K562 (cell line): ENCODE measurements around the gene C1orf174. TPM values are rescaled to one million over a fixed set of nuclear protein-coding genes. Genes with fewer than 3 reads are reported as not detected.
A peak's percentile ranks its signal among the peaks of the same experiment; 100 is the strongest.

Source experiments
- HBP1 ChIP-seq: fragments of 450-650 bp; formaldehyde crosslinking; IDR thresholded peaks from 2 replicates; pipeline ENCODE4 v1.4.0; 2022; ENCODE audit warnings: missing genetic modification characterization
- HNRNPH1 ChIP-seq: fragments of 200-400 bp; formaldehyde crosslinking; optimal IDR thresholded peaks from 2 replicates; pipeline ENCODE3; 2017; ENCODE audit warnings: low read depth, mild to moderate bottlenecking, low read length, moderate library complexity
- JUNB ChIP-seq: fragments of 450-650 bp; formaldehyde crosslinking; conservative IDR thresholded peaks from 2 replicates; pipeline ENCODE4 v1.4.0; 2020; ENCODE audit warnings: mild to moderate bottlenecking
- KHSRP ChIP-seq: fragments of 450-650 bp; IDR thresholded peaks from 2 replicates; pipeline ENCODE4 v1.6.1; 2017
- MYC ChIP-seq, 2 experiments: fragments of 250-450 bp in 1 of 2; sonication (Bioruptor Pico) in 1 of 2; IDR thresholded peaks; 2 replicates each; pipeline versions ENCODE4 v1.5.1 to v1.6.1; 2012 to 2021; ENCODE audit warnings: low read depth in 2 of 2, borderline replicate concordance in 1 of 2, improper control_type of control experiment in 1 of 2, low read length in 1 of 2, mild to moderate bottlenecking in 1 of 2, moderate library complexity in 1 of 2
- NFXL1 ChIP-seq: fragments of 450-650 bp; formaldehyde crosslinking; IDR thresholded peaks from 2 replicates; pipeline ENCODE4 v1.4.0; 2021; ENCODE audit warnings: mild to moderate bottlenecking
- NONO ChIP-seq, 2 experiments: fragments of 200-400 bp in 1 of 2; fragments of 450-650 bp in 1 of 2; formaldehyde crosslinking in 1 of 2; IDR thresholded peaks; 2 replicates each; pipeline ENCODE4 v1.6.1; 2017; ENCODE audit warnings: low read depth in 2 of 2, mild to moderate bottlenecking in 2 of 2, moderate library complexity in 2 of 2, low read length in 1 of 2
- POLR2AphosphoS2 ChIP-seq: IDR thresholded peaks from 2 replicates; pipeline ENCODE4 v1.6.1; 2012; ENCODE audit warnings: low read length, improper control_type of control experiment
- PPARD ChIP-seq: fragments of 250-450 bp; sonication (Bioruptor Pico); IDR thresholded peaks from 2 replicates; pipeline ENCODE4 v1.8.0; 2022; ENCODE audit warnings: inconsistent platforms, mild to moderate bottlenecking, moderate library complexity
- RERE ChIP-seq: sonication (generic); formaldehyde crosslinking; IDR thresholded peaks from 2 replicates; pipeline ENCODE4 v1.8.0; 2023; ENCODE audit warnings: missing genetic modification reagents, mild to moderate bottlenecking, borderline replicate concordance
- SP2 ChIP-seq: IDR thresholded peaks from 2 replicates; pipeline ENCODE4 v1.6.1; 2011; ENCODE audit warnings: mild to moderate bottlenecking, low read depth, low read length, moderate library complexity; ENCODE audit not compliant: poor library complexity, severe bottlenecking; ENCODE audit errors: extremely low read depth
- SRF ChIP-seq, 2 experiments: fragments of 250-450, 450-650 bp in 1 of 2; sonication (Bioruptor Pico) in 1 of 2; sonication (generic) in 1 of 2; formaldehyde crosslinking; IDR thresholded peaks; 2 replicates each; pipeline versions ENCODE4 v1.5.0 to v1.5.1; 2020 to 2022; ENCODE audit warnings: mild to moderate bottlenecking in 1 of 2, missing genetic modification reagents in 1 of 2
- TAF15 ChIP-seq: fragments of 200-400 bp; formaldehyde crosslinking; IDR thresholded peaks from 2 replicates; pipeline ENCODE4 v1.6.1; 2017; ENCODE audit warnings: mild to moderate bottlenecking, low read depth, low read length, moderate library complexity
- VEZF1 ChIP-seq: fragments of 200-800 bp; sonication (Bioruptor generic); IDR thresholded peaks from 2 replicates; pipeline ENCODE4 v1.6.1; 2017; ENCODE audit warnings: missing genetic modification characterization, missing compliant biosample characterization
- ZBTB2 ChIP-seq: fragments of 450-650 bp; IDR thresholded peaks from 2 replicates; pipeline ENCODE4 v1.6.1; 2016; ENCODE audit warnings: antibody characterized with exemption
- ZNF41 ChIP-seq: fragments of 250-450 bp; sonication (Bioruptor Pico); conservative IDR thresholded peaks from 2 replicates; pipeline ENCODE4 v1.4.0; 2020; ENCODE audit warnings: mild to moderate bottlenecking
- polyA plus RNA-seq, 8 experiments: library from polyadenylated mRNA; depleted of rRNA in 4 of 8; stranded (reverse) in 5 of 8; unstranded in 3 of 8; fragments of >200 nt; fragmentation: Nextera tagmentation in 2 of 8; fragmentation: Illumina TruSeq in 1 of 8; extraction: Ambion mirVana in 2 of 8; extraction: Trizol in 1 of 8; gene quantifications; 2 replicates each; pipeline versions ENCODE4 v1.2.1 to v1.2.3, GENCODE V29; 2011 to 2014; ENCODE audit warnings: inconsistent platforms in 1 of 8, missing spikeins in 1 of 8
- total RNA-seq, 7 experiments: library from RNA; depleted of rRNA in 6 of 7; stranded (reverse); fragments of >200 nt in 6 of 7; fragmentation: Illumina TruSeq in 2 of 7; extraction: Trizol in 2 of 7; gene quantifications; 2 replicates each; pipeline versions ENCODE4 v1.2.1 to v1.2.3, GENCODE V29; 2011 to 2021; ENCODE audit warnings: low replicate concordance in 1 of 7

C1orf174 gene
- total and polyA plus RNA-seq, 9 of the 15 experiments (the other 6 are each of a cell fraction or from before 2014, with no cell fraction given): 38.5 to 64.9 (median 45.4) TPM

- peak; percentile 75 for TF ChIP-seq MYC (IDR thresholded peaks at IDR 0.05; ENCODE audit: low read depth, low read length)
- TF ChIP-seq MYC (CRISPR knock-in tag; IDR thresholded peaks at IDR 0.05; ENCODE audit: borderline replicate concordance, low read depth): peak; percentile 63; the same call in 1 of the 2 replicates
- no peak; the same call in 1 of the 2 replicates for TF ChIP-seq JUNB (CRISPR knock-in tag)
- TF ChIP-seq TAF15: no peak
- TF ChIP-seq SP2: no peak
- no peak for TF ChIP-seq POLR2AphosphoS2
- no peak; the same call in 1 of the 2 replicates for TF ChIP-seq ZBTB2
- peak; percentile 14 to 16; a peak in 1 of 4 replicates for TF ChIP-seq NONO (IDR thresholded peaks at IDR 0.05; ENCODE audit: low read depth in 2 of 2, low read length in 1 of 2)
- no peak for TF ChIP-seq KHSRP
- TF ChIP-seq SRF (CRISPR knock-in tag; IDR thresholded peaks at IDR 0.05): no peak; a peak in 2 of 4 replicates
- peak; percentile 57; the same call in 1 of the 2 replicates for TF ChIP-seq NFXL1 (CRISPR knock-in tag)
- TF ChIP-seq ZNF41 (CRISPR knock-in tag): peak; percentile 67; the same call in 1 of the 2 replicates
- no peak for TF ChIP-seq HNRNPH1
- no peak for TF ChIP-seq HBP1
- TF ChIP-seq PPARD (CRISPR knock-in tag): no peak
- TF ChIP-seq VEZF1 (CRISPR knock-in tag): peak; percentile 99
- no peak for TF ChIP-seq RERE
These were observed at the start of gene C1orf174 (continued) for GRCh38 chr1:3900150-3900968.
